Measurements from ENCODE around the gene DPP8.

DNA sequence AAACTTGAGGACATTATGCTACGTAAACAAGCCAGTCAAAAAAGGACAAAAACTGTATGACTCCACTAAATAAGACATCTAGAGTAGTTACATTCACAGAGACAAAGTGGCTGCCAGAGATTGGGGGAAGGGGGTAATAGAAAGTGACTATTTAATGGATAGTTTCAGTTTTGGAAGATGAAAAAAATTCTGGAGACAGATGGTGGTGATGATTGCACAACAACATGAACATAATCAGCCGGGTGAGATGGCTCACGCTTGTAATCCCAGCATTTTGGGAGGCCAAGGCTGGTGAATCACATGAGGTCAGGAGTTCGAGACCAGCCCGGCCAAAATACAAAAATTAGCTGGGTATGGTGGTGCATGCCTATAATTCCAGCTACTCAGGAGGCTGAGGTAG, 40.6 kb downstream of the DPP8 start:
- TF ChIP-seq YY1 (IDR thresholded peaks at IDR 0.05; ENCODE audit: extremely low read depth, insufficient replicate concordance, low read depth, low read length) = no peak
- TF ChIP-seq, protein P1, sequence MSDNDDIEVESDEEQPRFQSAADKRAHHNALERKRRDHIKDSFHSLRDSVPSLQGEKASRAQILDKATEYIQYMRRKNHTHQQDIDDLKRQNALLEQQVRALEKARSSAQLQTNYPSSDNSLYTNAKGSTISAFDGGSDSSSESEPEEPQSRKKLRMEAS (IDR thresholded peaks at IDR 0.05) = no peak
- TF ChIP-seq, protein P2, sequence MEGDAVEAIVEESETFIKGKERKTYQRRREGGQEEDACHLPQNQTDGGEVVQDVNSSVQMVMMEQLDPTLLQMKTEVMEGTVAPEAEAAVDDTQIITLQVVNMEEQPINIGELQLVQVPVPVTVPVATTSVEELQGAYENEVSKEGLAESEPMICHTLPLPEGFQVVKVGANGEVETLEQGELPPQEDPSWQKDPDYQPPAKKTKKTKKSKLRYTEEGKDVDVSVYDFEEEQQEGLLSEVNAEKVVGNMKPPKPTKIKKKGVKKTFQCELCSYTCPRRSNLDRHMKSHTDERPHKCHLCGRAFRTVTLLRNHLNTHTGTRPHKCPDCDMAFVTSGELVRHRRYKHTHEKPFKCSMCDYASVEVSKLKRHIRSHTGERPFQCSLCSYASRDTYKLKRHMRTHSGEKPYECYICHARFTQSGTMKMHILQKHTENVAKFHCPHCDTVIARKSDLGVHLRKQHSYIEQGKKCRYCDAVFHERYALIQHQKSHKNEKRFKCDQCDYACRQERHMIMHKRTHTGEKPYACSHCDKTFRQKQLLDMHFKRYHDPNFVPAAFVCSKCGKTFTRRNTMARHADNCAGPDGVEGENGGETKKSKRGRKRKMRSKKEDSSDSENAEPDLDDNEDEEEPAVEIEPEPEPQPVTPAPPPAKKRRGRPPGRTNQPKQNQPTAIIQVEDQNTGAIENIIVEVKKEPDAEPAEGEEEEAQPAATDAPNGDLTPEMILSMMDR (IDR thresholded peaks at IDR 0.05 in 2 of 3, conservative IDR thresholded peaks at IDR 0.05 in 1 of 3; ENCODE audit: borderline replicate concordance in 1 of 3, insufficient read depth in 1 of 3, low read depth in 2 of 3, low read length in 2 of 3) = no peak
- TF ChIP-seq EZH2phosphoT487 (IDR thresholded peaks at IDR 0.05; ENCODE audit: borderline replicate concordance) = no peak
- no peak for TF ChIP-seq SRF (IDR thresholded peaks at IDR 0.05; ENCODE audit: low read depth)
- no peak for TF ChIP-seq ZFX (IDR thresholded peaks at IDR 0.05)

Measured in HCT116 (cell line).